Activated CD8-positive, alpha-beta memory T cell treated with anti-CD3 and anti-CD28 coated beads, Interleukin-2, amount 10 ng/mL, durations not matched to agents 7 days and 5 days (primary cell): ENCODE data around the gene PODXL2. TPM values are rescaled to one million over a fixed set of nuclear protein-coding genes. Genes with fewer than 3 reads are reported as not detected.
A peak's percentile ranks its signal among the peaks of the same experiment; 100 is the strongest.

Source experiments
- ATAC-seq: fragments of 150-1000 bp; cut with Tn5 transposase; one replicate; pipeline ENCODE4 v1.10.0; 2021; ENCODE audit warnings: moderate library complexity
- CTCF ChIA-PET: fragments of 350-600 bp; sonication (Branson Sonifier 250); formaldehyde crosslinking; loops from one replicate; lab custom pipeline; 2021; ENCODE audit warnings: antibody characterized with exemption; lab: Charles Lee
- DNase-seq: peaks from one replicate; pipeline ENCODE4 v3.0.0-alpha.2; 2020
- H3K27ac Mint-ChIP-seq: one replicate; pipeline ENCODE4 v1.8.0; 2021; ENCODE audit warnings: mild to moderate bottlenecking, mixed read lengths
- H3K27me3 Mint-ChIP-seq: one replicate; pipeline ENCODE4 v1.8.0; 2021; ENCODE audit warnings: mixed read lengths
- H3K36me3 Mint-ChIP-seq: one replicate; pipeline ENCODE4 v1.8.0; 2021; ENCODE audit warnings: mild to moderate bottlenecking, mixed read lengths
- H3K4me1 Mint-ChIP-seq: one replicate; pipeline ENCODE4 v1.8.0; 2021; ENCODE audit warnings: mixed read lengths
- H3K4me3 Mint-ChIP-seq: one replicate; pipeline ENCODE4 v1.8.0; 2021; ENCODE audit warnings: mild to moderate bottlenecking, moderate library complexity, mixed read lengths
- H3K9me3 Mint-ChIP-seq: one replicate; pipeline ENCODE4 v1.8.0; 2022; ENCODE audit warnings: low read depth, mixed read lengths
- microRNA-seq: library from miRNA; unstranded; fragments of <30 nt; microRNA quantifications from one replicate; pipeline ENCODE4 v1.2.0, GENCODE V29; 2022
- total RNA-seq, 2 experiments: library from RNA; stranded (reverse); gene quantifications; one replicate each; pipeline ENCODE4 v1.2.3, GENCODE V29; 2021

The PODXL2 gene
- total RNA-seq, 2 experiments from 2014 or later = 1.4 to 2.2 TPM

GRCh38 chr3:127720161-127720823, 91.3 kb downstream of the PODXL2 start:
- no peaks in the 10 kb centered on the region for H3K9me3 Mint-ChIP-seq
- H3K4me3 Mint-ChIP-seq = no peak overlapping the region
- H3K4me1 Mint-ChIP-seq = no peaks in the 10 kb centered on the region
- no peak overlapping the region for H3K27ac Mint-ChIP-seq
- no peaks in the 10 kb centered on the region for H3K36me3 Mint-ChIP-seq
- ATAC-seq (no peak), DNase-seq (no peak)
- peaks cover 1% of the 10 kb centered on the region for H3K27me3 Mint-ChIP-seq
- CTCF ChIA-PET = no interaction called here

DNA sequence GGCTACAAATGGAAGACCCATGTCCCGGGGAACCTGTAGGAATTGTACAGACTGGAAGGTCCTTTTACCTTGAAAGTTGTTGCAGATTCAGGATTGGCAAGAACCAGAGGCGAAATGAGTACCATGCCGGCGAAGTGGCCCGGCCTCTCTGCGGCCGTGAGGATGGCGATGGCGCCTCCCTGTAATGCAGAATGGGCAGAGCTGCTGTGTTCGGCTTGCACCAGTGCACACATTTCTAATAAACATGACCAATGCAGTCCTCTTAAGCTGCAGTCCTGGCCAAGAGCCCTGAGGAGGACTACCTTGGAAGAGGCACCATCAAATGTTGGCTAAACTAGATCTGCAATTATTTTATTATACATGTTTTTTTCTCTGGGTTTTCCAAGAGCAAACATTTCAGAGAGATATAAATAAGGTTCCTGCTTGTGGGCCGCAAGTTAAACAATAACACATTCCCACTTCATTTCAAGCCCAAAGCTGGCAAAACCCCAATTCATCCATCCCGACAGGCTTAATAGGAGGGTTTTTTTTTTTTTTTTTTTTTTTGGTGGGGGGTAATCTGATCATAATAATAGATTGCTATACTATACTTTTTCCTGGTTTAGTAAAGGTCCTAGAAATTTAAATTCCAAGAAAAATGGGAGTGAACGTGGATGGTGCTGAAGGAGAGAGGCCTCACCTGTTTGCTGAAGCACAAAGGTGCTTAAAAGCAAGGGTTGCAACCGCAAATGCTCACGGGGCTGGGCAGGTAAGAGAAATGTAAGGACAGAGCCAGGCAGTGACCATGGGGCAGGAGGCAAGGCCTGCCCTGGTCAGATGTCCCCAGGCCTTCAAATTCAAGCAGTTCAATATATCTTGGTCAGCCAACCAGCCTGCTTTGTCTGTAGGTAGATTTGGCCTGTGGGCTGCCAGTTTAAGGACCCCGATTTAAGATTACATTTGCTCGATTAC, 92.3 kb downstream of the PODXL2 start:
- Mint-ChIP-seq H3K27ac (no peak overlapping the region), H3K4me3 (no peak overlapping the region), H3K9me3 (no peaks in the 10 kb centered on the region), H3K36me3 (no peaks in the 10 kb centered on the region), H3K4me1 (no peaks in the 10 kb centered on the region), H3K27me3 (peaks cover 2% of the 10 kb centered on the region)
- DNase-seq (no peak), ATAC-seq (no peak)
- CTCF ChIA-PET = no interaction called here

GRCh38 chr3:127722091-127722784, 93.3 kb downstream of the PODXL2 start:
- no peak overlapping the region for H3K27ac Mint-ChIP-seq
- no peaks in the 10 kb centered on the region for H3K4me1 Mint-ChIP-seq
- CTCF ChIA-PET = no interaction called here
- DNase-seq (no peak), ATAC-seq (no peak)
- no peaks in the 10 kb centered on the region for H3K36me3 Mint-ChIP-seq
- peaks cover 2% of the 10 kb centered on the region for H3K27me3 Mint-ChIP-seq
- H3K4me3 Mint-ChIP-seq = no peak overlapping the region
- no peaks in the 10 kb centered on the region for H3K9me3 Mint-ChIP-seq

Small RNAs within 50 kb of the gene (microRNA-seq; reads per million reads assigned to microRNA genes)
- 10.6 reads per million, percentile 32 among the genes with 10 or more reads in this experiment for gene MIR7976

Other genes starting within 250 kb of the PODXL2 start
- gene TPRA1, start 38.5 kb upstream of the PODXL2 start, total RNA-seq = 10 to 100 TPM; 32.8 to 34.5 TPM
- gene MCM2, start 30.8 kb upstream of the PODXL2 start, total RNA-seq = 100 to 1,000 TPM; 183 to 227 TPM
- 10 to 100 TPM; 16.0 to 19.4 TPM for gene ABTB1, start 43.8 kb downstream of the PODXL2 start, total RNA-seq
- 1 to 10 TPM; 3.4 to 5.0 TPM for gene MGLL, start 193.3 kb downstream of the PODXL2 start, total RNA-seq